ENCODE data around the gene SKI. TPM values are rescaled to one million over a fixed set of nuclear protein-coding genes. Genes with fewer than 3 reads are reported as not detected.
A peak's percentile ranks its signal among the peaks of the same experiment; 100 is the strongest.

SKI gene
- total and polyA plus RNA-seq, 4 donors = 17.1 to 90.7 (median 40.7) TPM

- Histone ChIP-seq H3K9ac (ENCODE audit: insufficient read depth in 1 of 2, low read length in 2 of 2) (no peak overlapping the region), H3K9me3 (ENCODE audit: control insufficient read depth in 4 of 4, insufficient read depth in 3 of 4, low read length in 3 of 4) (no peaks in the 10 kb centered on the region), H3K27ac (ENCODE audit: low read depth in 1 of 2, low read length in 1 of 2) (no peak overlapping the region), H3K4me1 (ENCODE audit: control insufficient read depth in 5 of 5, insufficient read depth in 5 of 5, low read length in 5 of 5) (peaks cover 0 to 50% (median 14%) of the 10 kb centered on the region in 5 donors), H3K4me3 (no peak overlapping the region), H3K27me3 (ENCODE audit: control insufficient read depth in 3 of 3, insufficient read depth in 3 of 3, low read length in 2 of 3) (no peaks in the 10 kb centered on the region), H3K36me3 (ENCODE audit: control insufficient read depth in 4 of 4, insufficient read depth in 4 of 4, low read length in 4 of 4) (no peaks in the 10 kb centered on the region)
- DNase-seq (no peak), ATAC-seq (ENCODE audit: insufficient read depth, low FRiP score) (no peak)
- WGBS, 2 donors = 92 to 96% methylated on average over 14 to 15 of the region's 15 CpGs
- TF ChIP-seq CTCF (IDR thresholded peaks at IDR 0.05; ENCODE audit: control extremely low read depth, extremely low read depth) = no peak
Measured at GRCh38 chr1:2202843-2203601, 25.1 kb upstream of the SKI start.

GRCh38 chr1:2203671-2204414 is 24.3 kb upstream of the SKI start:
- Histone ChIP-seq H3K27ac (ENCODE audit: low read depth in 1 of 2, low read length in 1 of 2) (peak overlapping the region; percentile 74 to 85), H3K9me3 (ENCODE audit: control insufficient read depth in 4 of 4, insufficient read depth in 3 of 4, low read length in 3 of 4) (no peaks in the 10 kb centered on the region), H3K4me3 (no peak overlapping the region), H3K27me3 (ENCODE audit: control insufficient read depth in 3 of 3, insufficient read depth in 3 of 3, low read length in 2 of 3) (no peaks in the 10 kb centered on the region), H3K36me3 (ENCODE audit: control insufficient read depth in 4 of 4, insufficient read depth in 4 of 4, low read length in 4 of 4) (no peaks in the 10 kb centered on the region), H3K4me1 (ENCODE audit: control insufficient read depth in 5 of 5, insufficient read depth in 5 of 5, low read length in 5 of 5) (peaks cover 0 to 55% (median 22%) of the 10 kb centered on the region in 5 donors), H3K9ac (ENCODE audit: insufficient read depth in 1 of 2, low read length in 2 of 2) (peak overlapping the region in 1 of 2 donors; percentile 46)
- TF ChIP-seq CTCF (IDR thresholded peaks at IDR 0.05; ENCODE audit: control extremely low read depth, extremely low read depth) = no peak
- WGBS, 2 donors = 67 to 71% methylated on average over 25 of the region's 25 CpGs
- DNase-seq (no peak), ATAC-seq (ENCODE audit: insufficient read depth, low FRiP score) (no peak)

- Histone ChIP-seq H3K9me3 (ENCODE audit: control insufficient read depth in 4 of 4, insufficient read depth in 3 of 4, low read length in 3 of 4) (no peaks in the 10 kb centered on the region), H3K27ac (ENCODE audit: low read depth in 1 of 2, low read length in 1 of 2) (peak overlapping the region; percentile 74 to 85), H3K9ac (ENCODE audit: insufficient read depth in 1 of 2, low read length in 2 of 2) (peak overlapping the region in 1 of 2 donors; percentile 46), H3K36me3 (ENCODE audit: control insufficient read depth in 4 of 4, insufficient read depth in 4 of 4, low read length in 4 of 4) (no peaks in the 10 kb centered on the region), H3K27me3 (ENCODE audit: control insufficient read depth in 3 of 3, insufficient read depth in 3 of 3, low read length in 2 of 3) (no peaks in the 10 kb centered on the region), H3K4me3 (no peak overlapping the region), H3K4me1 (ENCODE audit: control insufficient read depth in 5 of 5, insufficient read depth in 5 of 5, low read length in 5 of 5) (peaks cover 0 to 57% (median 25%) of the 10 kb centered on the region in 5 donors)
- DNase-seq (peak in 2 of 3 donors; percentile 85 to 90), ATAC-seq (ENCODE audit: insufficient read depth, low FRiP score) (peak; percentile 61)
- 3% methylated on average over 40 to 48 of the region's 60 CpGs for WGBS, 2 donors
- no peak for TF ChIP-seq CTCF (IDR thresholded peaks at IDR 0.05; ENCODE audit: control extremely low read depth, extremely low read depth)
Measured at GRCh38 chr1:2204415-2205190, 23.5 kb upstream of the SKI start.
